Thoracic aorta (tissue), 2 donors: ENCODE measurements around the gene PANK4. TPM values are rescaled to one million over a fixed set of nuclear protein-coding genes. Genes with fewer than 3 reads are reported as not detected.

ENCODE experiments used
- ATAC-seq: fragments of 150-250 bp; one replicate; pipeline ENCODE4 v1.8.0; 2017; ENCODE audit warnings: low read depth; ENCODE audit not compliant: insufficient number of reproducible peaks, low FRiP score
- DNase-seq: peaks from one replicate; pipeline ENCODE4 v3.0.0-alpha.2; 2020; ENCODE audit warnings: low spot score
- H3K27ac ChIP-seq, 2 donors: fragments of 200-600 bp; sonication (generic); 1 replicate in 1 of 2; 2 replicates in 1 of 2; pipeline ENCODE4 v1.5.1; 2016; ENCODE audit warnings: mild to moderate bottlenecking in 2 of 2, moderate library complexity in 2 of 2
- H3K27me3 ChIP-seq: fragments of 200-600 bp; sonication (generic); replicated peaks from 2 replicates; pipeline ENCODE4 v1.6.0; 2016; ENCODE audit warnings: mild to moderate bottlenecking; ENCODE audit not compliant: insufficient read depth
- H3K36me3 ChIP-seq: fragments of 200-600 bp; sonication (generic); one replicate; pipeline ENCODE4 v1.5.1; 2016
- H3K4me1 ChIP-seq, 2 donors: fragments of 200-600 bp; sonication (generic); 1 replicate in 1 of 2; 2 replicates in 1 of 2; pipeline versions ENCODE4 v1.5.1 to v1.6.0; 2016; ENCODE audit warnings: low read depth in 2 of 2, mild to moderate bottlenecking in 1 of 2; ENCODE audit not compliant: control insufficient read depth in 1 of 2
- H3K4me3 ChIP-seq: fragments of 200-600 bp; sonication (generic); 2 replicates; pipeline ENCODE4 v1.5.1; 2016; ENCODE audit warnings: mild to moderate bottlenecking
- H3K9me3 ChIP-seq: fragments of 200-600 bp; sonication (generic); 2 replicates; pipeline ENCODE4 v1.5.1; 2016
- CTCF ChIP-seq: fragments of 200-600 bp; sonication (generic); IDR thresholded peaks from one replicate; pipeline ENCODE4 v1.5.1; 2019; ENCODE audit warnings: antibody characterized with exemption
- total RNA-seq, 2 donors: library from RNA; depleted of rRNA; stranded (reverse); fragments of >200 nt; gene quantifications; one replicate each; pipeline versions ENCODE4 v1.1.0 to v1.2.3, GENCODE V29; 2016

The PANK4 gene
- total RNA-seq, 2 donors from 2014 or later, result 27.1 to 32.0 TPM

DNA sequence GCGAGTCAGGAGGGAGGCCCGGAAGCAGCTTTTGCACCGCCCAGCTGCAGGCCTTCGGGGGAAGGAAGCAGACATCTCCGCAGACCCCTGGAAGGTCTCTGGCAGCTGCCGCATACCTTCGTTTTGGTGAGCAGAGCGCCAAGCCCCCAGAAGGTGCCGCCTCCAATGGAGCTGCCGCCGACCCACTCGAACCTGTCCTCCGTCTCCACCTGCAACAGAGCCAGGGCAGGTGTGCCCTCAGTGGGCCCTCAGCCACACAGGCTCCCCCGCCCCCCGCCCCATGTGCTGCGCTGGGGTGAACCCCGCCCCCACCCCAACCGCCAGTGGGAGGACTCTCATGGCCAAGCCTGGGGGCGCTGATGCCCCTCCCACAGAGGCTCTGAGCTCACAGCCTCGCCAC, 6.2 kb downstream of the PANK4 start:
- ATAC-seq (no peak), DNase-seq (no peak)
- Histone ChIP-seq H3K9me3 (no peaks in the 10 kb centered on the region), H3K27ac (no peak overlapping the region), H3K27me3 (no peaks in the 10 kb centered on the region), H3K36me3 (peaks cover 62% of the 10 kb centered on the region), H3K4me1 (peaks cover 9 to 18% of the 10 kb centered on the region in 2 donors), H3K4me3 (no peak overlapping the region)
- TF ChIP-seq CTCF, result no peak

DNA sequence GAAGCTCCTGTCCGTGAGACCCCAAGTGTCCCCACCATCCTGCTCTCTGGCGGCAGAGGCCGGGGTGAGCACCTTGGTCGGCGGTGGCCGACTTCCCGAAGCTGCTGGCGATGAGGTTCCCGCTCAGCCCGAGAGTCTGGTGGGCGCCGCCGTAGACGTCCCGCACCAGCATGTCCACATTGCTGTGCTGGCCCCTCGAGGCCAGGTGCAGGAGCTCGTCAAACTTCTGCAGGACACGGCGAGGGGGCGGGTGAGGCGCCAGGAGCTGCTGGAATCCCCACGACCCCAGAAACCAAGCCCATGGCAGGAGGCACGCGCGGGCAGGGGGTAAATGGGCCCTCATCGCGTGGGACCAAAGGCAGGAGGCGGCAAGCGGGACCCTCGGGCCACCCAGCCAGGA, 6.7 kb downstream of the PANK4 start:
- DNase-seq (no peak), ATAC-seq (no peak)
- peaks cover 66% of the 10 kb centered on the region for H3K36me3 ChIP-seq
- H3K4me3 ChIP-seq, result no peak overlapping the region
- H3K27ac ChIP-seq, result no peak overlapping the region
- no peaks in the 10 kb centered on the region for H3K9me3 ChIP-seq
- no peak for TF ChIP-seq CTCF
- H3K27me3 ChIP-seq, result no peaks in the 10 kb centered on the region
- peaks cover 4 to 13% of the 10 kb centered on the region in 2 donors for H3K4me1 ChIP-seq

DNA sequence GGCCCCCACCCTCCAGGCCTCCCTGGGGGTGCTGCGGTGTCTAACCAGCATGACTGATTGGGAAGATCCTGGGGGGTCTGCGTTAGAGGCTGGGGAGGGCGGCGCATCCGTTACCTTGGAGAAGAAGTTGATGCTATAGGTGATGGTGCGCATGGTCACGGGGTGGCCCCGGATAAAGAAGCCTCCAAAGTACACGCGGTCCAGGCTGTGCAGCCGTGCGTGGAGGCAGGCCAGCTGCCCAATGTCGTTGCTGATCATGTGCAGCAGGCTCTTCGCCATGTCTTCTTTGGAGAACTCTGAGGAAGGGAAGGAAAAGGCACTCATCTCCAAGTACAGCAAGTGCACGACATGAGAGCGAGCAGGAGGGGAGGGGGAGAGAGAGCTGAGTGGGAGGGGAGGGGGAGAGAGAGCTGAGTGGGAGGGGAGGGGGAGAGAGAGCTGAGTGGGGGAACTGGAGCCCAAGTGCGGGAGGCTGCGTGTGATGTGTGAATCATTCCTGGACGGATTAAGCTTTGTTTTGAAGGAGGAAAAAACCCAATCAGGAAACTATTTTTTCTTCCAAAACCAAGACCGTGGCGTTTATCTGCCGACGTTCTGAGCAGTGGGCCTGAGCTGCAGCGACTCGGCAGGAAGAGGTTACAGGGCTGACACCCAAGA, 7.2 kb downstream of the PANK4 start:
- peaks cover 68% of the 10 kb centered on the region for H3K36me3 ChIP-seq
- no peak for TF ChIP-seq CTCF
- ATAC-seq, result no peak

DNA sequence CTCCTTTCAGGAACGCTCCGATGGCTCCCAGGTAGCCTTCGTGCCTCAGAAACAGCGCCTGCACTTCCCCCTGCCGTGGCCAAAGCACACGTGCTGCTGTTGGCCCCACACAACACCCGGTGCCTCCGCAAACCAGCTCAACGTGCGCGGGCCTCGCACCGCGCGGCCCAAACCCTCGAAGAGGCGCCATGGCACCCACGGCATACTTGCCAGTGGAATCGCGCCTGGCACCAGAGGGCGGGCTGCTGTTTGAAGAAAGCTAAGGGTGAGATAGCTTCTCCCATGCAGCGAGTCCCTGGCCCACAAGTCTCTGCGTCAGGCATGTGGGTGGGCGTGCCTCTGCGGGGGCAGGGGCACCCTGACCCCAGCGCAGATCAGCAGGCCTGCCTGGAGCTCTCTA, 7.9 kb downstream of the PANK4 start:
- H3K36me3 ChIP-seq, result peaks cover 75% of the 10 kb centered on the region
- DNase-seq, result no peak
- H3K9me3 ChIP-seq, result no peaks in the 10 kb centered on the region
- peaks cover 0 to 1% of the 10 kb centered on the region in 2 donors for H3K4me1 ChIP-seq
- no peak for TF ChIP-seq CTCF
- no peak overlapping the region for H3K27ac ChIP-seq
- H3K4me3 ChIP-seq, result no peak overlapping the region
- no peaks in the 10 kb centered on the region for H3K27me3 ChIP-seq
- ATAC-seq, result no peak

More for the DNA sequence above, 7.2 kb downstream of the PANK4 start:
- no peak overlapping the region for H3K27ac ChIP-seq
- DNase-seq, result no peak
- peaks cover 0 to 7% of the 10 kb centered on the region in 2 donors for H3K4me1 ChIP-seq
- no peaks in the 10 kb centered on the region for H3K9me3 ChIP-seq
- no peak overlapping the region for H3K4me3 ChIP-seq
- H3K27me3 ChIP-seq, result no peaks in the 10 kb centered on the region

- no peak overlapping the region for H3K4me3 ChIP-seq
- ATAC-seq, result no peak
- peaks cover 79% of the 10 kb centered on the region for H3K36me3 ChIP-seq
- no peak for DNase-seq
- H3K9me3 ChIP-seq, result no peaks in the 10 kb centered on the region
- no peak for TF ChIP-seq CTCF
- no peak overlapping the region for H3K27ac ChIP-seq
- H3K4me1 ChIP-seq, result no peaks in the 10 kb centered on the region
- no peaks in the 10 kb centered on the region for H3K27me3 ChIP-seq
Measured at GRCh38 chr1:2517966-2518365, 8.4 kb downstream of the PANK4 start.
